Stimulated activated CD4-positive, alpha-beta T cell treated with anti-CD3 and anti-CD28 coated beads, Interleukin-4, amount 100 ng/mL, for 24 hours (primary cell): ENCODE results near the gene SLMAP.

Experiments
- DNase-seq: peaks from one replicate; pipeline ENCODE4 v3.0.0-alpha.2; 2020

SLMAP gene

DNA sequence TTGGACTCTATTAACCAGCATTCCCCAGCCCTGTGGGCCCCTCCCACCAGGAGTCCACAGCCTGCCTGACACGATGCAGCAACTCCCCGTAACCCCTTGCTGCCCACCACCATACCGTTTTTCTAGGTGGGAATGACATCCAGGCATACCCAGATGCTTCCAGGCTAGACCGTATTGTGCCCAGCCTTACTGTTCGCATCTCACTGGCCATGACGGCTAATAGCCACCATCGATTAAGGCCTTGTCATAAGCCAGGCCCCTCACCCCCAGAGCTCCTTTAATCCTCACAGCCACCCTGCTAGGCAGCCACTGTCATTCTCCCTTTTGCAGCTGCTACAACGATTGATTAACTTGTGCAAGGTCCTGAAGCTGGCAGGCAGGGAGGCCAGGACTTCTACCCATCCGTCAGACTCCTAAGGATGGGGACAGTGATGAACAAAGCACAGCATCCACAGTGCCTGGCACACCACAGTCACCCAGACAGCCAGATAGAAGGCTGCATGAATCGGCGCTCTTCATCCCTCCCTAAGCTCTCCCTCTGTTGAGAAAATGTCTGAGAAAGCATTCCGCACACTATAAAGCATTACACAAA is 192.1 kb downstream of the SLMAP start:
- DNase-seq, result no peak

DNA sequence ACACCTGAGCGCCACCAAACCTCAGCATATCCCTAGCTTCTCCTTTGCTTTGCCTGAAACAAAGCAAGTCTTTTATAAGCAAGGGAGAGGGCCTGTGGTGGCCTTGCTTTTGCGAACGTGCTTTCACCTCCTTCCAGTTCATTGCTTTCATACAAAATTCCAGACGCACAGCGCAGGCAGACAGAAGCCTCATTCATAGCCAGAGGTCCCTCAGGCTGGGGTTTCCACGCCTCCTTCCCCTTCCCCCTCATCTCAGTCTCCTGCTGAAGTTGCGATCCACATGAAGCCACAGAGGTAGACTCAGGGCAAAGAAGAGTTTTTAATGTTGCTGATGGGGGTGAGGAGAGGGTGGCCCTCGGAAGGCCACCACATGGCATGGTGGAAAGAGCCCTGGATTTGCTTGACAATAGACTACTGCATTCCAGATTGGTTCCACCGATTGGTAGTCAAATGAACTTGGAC is 192.7 kb downstream of the SLMAP start:
- no peak for DNase-seq

DNA sequence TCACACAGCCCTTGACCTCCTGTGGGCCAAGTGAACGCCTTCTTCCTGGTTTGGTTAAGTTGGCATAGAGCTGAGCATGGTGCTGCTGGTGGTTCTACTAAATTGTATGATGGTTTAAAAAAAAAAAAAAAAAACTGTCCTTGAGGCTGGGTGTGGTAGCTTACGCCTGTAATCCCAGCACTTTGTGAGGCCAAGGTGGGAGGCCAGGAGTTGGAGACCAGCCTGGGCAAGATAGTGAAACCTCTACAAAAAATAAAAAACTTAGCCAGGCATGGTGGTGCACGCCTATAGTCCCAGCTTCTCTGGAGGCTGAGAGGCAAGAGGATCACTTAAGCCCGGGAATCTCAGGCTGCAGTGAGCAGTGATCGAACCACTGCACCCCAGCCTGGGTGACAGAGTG is 193.2 kb downstream of the SLMAP start:
- DNase-seq, result no peak

DNA sequence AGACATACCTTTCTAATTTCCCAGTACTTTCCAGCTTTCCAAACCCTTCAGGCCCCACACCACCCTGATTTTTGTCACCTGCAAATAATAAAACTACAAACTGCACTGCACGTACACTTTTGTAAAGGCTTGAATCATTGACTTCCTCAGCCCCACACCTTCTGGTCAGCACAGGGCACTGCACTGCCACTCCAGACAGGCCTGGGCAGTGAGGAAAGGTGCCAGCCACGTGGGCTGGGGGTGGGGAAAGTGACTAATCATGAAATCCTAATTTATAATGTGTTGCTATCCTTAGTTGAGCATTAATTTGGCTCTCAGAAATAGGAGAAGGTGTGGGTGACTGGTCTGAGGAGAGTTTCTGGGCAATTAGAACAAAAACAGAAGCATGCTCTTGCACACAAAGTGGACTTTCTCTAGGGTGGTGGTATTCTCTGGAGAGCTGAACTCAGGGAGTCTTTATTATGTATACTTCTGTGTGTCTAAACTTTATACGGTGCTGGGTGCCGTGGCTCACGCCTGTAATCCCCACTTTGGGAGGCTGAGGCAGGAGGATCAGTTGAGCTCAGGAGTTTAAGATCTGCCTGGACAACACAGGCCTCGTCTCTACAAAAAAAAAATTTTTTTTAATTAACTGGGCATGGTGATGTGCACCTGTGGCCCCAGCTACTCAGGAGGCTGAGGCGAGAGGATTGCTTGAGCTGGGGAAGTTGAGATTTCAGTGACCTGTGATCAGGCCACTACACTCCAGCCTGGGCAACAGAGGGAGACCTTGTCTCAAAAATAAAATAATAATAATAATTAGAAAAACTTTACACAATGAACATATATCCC is 193.9 kb downstream of the SLMAP start:
- DNase-seq, result no peak

DNA sequence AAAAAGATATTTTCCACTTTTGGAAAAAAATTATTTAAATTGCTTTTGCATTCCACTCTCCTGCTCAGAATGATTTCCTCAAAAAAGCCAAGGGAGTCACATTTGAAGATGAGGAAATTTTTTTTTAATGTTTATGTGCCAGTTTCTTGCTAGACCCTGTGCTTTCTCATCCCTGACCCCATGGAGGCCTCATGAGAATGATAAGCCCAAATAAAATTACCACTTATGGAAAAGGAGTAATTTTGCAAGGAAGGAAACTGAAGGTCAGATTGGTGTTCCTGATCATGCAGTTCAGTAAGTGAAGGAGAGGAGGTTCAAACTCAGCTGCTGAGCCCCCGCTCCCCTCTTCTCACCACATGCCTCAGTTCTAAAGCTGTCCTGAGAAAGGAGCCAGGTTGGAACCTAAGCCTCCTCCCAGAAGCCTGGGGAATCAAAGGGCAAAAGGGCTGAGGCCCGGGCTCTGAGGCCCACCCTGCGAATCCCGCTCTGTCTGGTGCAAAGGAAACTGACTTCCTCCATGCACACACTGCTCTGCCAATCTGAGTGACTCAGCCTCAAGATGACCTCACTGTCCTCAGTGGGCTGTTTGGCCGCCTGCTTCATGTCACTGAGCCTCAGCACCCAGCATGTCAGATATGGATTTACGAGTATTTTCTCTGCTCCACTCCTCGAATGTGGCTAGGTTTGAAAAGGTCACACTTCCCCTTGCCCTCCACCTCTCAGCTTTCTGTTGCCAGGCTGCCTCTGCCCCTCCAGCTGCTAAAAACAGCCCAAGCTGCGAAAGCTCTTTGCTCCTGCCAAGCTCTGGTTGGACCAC is 195.2 kb downstream of the SLMAP start:
- no peak for DNase-seq

DNA sequence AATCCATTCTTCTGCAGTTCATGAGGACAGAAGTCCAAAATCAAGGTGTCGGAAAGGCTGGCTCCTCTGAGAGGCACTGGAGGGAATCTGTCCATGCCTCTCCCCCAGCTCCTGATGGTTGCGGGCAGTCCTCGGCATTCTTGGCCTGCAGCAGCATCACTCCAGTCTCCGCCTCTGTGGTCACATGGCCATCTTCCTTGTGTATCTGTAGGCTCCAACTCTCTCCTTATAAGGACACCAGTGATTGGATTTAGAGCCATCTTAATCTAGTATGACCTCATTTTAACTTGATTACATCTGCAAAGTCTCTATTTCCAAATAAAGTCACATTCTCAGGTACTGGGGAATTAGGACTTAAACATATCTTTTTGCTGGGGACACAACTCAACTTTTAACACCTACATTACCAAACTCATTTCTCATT is 196.1 kb downstream of the SLMAP start:
- DNase-seq, result no peak

DNA sequence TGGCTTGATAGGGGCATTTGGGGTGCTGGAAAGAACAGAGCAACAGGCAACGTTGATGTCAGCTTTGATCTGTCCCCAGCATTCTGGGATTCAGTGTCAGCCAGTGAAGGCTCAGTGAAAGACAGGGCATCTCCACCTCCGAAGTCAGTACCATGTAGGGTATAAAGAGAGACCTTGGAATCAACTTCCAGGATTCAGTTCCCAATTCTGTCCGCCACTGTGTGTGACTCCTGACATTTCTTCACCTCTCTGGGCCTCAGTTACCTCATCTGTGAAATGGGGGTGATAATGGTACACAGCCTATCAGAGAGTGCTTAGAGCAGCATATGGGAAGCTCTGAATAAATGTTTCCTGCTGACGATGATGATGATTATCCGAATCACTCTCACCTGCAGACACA is 196.5 kb downstream of the SLMAP start:
- DNase-seq, result no peak

DNA sequence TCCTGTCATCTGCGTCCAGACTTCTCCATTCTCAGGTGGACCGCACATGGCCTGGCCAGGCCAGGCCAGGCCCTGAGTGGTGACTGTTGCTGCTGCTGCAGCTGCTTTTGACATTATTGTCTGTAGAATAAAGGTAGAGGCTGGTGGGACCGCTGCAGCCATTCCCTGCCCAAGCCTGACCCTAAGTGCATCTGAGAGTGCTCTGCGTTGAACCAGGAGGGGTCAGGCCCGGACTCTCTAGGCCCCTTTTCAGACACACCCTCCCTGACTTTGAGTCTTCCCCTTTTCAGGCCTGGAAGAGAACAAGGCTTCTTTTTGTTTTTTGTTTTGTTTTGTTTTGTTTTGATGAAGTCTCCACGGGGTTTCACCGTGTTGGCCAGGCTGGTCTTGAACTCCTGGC is 197.5 kb downstream of the SLMAP start:
- no peak for DNase-seq

DNA sequence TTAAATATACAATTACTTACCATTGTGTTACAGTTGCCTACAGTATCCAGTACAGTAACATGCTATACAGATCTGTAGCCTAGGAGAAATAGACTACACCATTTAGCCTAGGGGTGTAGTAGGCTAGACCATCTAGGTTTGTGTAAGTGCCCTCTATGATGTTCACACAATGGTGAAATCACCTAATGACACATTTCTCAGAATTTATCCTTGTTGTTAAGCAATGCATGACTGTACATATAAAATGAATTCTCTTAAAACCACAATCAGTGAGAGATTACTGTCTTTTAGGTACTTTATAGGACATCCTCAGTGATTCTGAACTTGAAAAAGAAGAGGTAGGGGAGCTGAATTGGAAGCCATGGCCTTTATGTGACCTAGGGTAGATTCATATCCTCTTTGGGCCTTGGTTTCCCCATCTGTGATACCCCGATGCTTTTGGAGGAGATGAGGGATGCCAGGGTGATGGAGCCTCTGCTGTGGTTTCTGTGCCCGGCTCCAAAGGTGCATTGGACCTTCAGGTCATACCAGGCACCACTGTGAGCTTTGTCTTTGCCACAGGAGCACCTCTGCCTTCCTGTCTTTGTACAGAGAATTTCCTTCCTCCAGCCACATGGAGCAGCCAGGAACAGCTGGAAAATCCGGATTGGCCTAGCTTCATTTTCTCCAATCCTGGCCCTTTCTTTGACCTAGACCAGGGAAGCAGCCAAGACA is 200.2 kb downstream of the SLMAP start:
- DNase-seq, result no peak

DNA sequence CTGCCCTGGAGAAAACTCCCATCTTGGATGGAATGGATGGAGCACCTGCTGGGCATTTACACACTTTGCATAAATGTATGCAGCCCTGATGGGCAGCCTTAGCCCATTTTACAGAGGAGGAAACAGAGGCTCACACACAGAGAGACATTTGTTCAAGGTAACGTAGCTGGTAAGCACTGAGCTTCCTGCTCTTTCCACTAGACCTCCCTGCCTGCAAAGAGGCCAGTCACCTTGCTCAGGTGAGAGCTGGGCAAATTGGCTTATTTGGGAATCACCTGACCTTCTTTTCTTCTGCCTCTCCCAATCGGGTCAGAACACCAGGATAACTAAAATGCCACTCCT is 200.7 kb downstream of the SLMAP start:
- no peak for DNase-seq

DNA sequence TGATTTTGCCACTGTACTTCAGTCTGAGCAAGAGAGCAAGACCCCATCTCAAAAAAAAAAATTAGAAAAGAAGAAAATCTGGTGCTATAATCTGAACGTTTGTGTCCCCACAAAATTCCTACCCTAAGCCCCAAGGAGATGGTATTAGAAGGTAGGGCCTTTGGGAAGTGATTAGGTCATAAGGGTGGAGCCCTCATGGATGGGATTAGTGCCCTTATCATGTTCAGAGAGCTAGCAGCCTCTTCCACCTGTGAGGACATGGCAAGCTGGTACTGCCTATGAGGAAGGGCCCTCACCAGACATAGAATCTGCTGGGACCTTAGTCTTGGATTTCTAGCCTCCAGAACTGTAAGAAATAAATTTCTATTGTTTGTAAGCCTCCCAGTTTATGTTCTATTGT is 201.7 kb downstream of the SLMAP start:
- DNase-seq, result no peak

DNA sequence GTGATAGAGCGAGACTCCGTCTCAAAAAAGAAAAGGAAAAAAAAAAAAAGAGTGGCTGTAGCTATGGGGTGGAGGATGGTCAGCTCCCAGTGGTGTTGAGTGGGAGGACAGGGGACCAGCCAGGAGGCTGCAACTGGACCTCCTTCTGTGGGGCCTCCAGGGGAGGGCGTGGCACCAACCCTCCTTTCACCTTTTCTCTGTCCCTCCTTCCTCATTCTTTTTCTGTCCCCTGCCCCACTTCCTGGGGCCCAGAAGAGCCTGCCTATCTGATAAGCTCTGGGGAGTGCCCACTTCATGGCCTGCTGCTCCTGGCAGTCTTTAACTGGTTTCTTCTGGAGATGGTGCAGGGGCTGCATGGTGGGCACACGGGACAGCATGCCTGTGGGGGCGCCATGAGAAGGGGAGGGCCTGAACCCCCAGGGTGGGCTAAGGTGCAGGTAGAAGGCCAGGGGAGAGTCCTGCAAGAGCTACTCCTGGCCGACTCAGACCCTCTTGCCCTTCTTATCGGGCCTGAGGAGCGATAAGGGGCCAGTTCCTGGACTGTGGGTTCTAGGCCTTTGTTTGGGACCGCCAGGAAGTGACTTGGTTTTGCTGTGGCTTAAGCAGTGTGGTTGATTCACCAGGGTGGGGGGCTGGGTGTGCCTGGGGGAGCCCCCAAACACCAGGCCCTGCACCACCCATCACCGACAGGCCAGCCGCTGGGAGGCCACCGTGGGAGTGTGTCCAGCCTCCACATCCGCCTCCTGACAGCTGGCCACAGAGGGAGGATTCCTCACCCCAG is 202.7 kb downstream of the SLMAP start:
- DNase-seq, result no peak

DNA sequence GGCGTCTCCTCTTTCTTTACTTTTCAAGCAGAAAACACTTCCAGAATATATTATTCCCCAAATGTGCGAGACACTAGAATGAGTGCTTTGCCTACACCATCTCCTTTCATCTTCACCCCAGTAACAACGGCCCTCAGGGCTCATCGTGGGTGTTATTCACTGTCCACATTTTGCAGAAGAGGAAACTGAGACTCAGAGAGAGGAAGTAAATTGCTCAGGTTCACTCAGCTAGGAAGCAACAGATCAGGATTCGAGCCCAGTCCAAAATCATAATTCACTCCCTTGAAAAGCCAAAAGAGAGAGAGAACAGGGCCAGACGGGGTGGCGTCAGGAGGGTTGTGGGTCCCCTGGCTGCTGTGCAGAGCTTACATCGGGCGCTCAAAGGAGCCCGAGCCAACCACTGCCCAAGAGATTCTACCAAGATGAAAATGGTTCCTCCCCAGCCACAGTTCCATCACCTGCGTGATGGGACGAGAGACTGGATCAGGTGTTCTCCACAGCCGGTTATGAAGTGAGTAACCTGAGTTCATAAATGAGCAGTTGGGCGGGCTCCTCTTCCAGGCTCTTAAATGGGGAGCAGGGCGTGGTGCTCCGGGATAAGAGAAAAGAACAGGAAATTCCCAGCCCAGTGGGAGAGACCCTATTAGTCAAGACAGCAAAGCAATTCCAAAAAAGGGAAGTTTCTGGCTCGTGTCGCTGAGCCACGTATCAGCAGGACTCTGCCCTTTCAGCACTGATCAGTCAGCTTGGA is 203.5 kb downstream of the SLMAP start:
- no peak for DNase-seq

DNA sequence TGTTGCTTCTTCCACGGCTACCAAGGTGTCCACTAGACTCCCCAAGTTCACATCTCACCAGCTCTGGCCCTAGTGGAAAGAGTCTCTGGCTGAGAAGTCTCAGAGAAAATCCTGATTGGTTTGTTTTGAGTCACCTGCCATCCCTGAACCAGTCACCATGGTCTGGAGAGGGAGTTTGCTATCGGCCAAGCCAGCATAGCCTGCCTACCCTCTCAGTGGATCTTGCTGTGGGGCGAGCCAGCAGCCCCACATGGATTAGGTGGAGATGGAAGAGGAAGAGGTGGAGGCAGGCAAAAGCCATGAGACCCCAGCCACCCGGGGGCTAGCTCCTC is 204.0 kb downstream of the SLMAP start:
- DNase-seq, result no peak

DNA sequence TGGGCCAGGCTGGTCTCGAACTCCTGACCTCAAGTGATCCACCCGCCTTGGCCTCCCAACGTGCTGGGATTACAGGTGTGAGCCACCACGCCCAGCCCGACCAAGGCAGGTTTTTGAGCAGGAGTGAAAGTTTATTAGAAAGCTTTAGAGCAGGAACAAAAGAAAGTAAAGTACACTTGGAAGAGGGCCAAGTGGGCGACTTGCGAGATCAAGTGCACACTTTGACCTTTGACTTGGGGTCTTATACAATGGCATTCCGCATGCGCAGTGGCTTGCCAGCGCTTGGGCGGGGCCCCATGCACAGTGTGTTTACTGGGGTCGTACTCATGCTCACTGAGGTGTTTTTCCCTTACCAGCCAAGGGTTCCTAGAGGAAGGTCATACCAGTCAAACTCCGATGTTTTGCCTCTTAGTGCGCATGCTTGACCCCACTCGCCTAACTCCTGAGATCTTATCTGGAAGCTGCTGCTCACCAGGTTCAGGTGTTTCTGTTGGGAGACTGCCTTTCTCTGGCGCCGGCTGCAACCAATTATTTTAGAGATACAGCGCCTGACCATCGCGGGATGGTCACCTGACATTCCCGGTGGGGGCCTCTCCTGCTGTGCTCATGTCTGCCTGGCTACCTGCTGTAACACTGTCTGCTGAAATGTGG is 205.2 kb downstream of the SLMAP start:
- no peak for DNase-seq

DNA sequence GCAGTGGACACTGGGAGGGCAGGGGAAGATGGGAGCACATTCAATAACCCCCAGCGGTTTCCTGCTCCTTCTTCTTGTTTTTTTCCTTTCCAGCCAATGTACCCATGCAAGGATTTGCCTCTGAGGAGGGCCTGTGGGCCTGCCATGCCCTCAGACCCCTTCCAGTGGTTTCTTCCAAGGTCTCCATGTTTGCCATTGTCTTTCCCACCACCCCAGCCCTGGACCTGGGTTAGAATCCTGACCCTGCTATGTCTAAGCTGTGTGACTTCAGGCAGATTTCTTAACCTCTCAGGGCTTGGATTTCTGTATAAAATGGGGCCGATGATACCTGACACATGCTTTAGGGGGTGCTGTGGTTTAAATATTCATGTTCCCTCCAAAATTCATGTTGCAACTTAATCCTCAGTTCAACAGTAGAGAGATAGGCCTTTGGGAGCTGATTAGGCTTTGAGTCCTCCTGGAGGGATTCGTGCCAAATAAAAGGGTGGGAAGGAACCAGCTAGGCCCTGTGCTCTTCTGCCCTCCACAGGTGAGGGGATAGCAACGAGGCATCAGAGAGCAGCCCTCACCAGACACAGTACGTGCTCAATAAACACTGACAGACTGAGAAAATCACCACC is 205.8 kb downstream of the SLMAP start:
- no peak for DNase-seq

DNA sequence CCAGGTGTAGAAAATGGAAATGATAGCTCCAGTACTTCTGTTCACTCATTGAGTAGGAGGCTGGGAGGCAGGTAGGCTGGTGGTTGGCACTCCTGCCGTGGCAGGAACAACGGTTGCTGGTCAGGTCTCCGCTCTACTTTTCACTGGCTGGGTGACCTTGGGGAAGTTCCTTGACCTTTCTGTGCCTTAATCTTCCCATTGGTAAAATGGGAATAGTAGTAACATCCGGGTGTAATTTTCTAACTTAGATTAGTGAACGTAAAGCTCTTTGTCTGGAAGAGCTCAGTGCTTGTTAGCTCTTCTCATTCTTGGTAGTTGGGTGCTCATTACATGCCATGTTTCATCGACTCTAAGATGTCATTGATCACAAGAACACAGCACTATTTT is 206.3 kb downstream of the SLMAP start:
- DNase-seq, result no peak

DNA sequence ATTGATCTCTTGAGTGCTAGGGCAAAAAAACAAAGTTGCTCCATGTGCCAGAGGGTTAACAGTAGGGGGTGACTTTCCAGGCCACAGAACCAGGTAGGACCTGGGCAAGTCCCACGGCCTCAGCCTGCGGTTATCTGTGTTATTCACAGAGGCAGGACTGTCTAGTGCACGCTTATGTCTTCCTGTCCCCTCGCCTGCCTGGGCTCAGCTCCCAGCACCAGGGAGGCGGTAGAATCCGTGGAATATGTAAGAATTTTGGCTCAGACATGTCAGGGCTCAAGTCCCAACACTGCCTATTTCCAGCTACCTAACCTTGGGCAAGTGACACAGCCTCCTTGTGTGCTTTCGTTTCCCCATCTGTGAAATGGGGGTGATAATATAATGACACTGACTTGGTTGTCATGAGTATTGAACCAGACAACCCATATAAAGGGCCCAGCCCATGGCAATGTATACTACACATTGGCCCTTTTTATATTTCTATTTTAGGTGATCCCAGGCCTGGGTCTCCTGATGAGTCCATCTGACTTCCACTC is 207.8 kb downstream of the SLMAP start:
- no peak for DNase-seq

DNA sequence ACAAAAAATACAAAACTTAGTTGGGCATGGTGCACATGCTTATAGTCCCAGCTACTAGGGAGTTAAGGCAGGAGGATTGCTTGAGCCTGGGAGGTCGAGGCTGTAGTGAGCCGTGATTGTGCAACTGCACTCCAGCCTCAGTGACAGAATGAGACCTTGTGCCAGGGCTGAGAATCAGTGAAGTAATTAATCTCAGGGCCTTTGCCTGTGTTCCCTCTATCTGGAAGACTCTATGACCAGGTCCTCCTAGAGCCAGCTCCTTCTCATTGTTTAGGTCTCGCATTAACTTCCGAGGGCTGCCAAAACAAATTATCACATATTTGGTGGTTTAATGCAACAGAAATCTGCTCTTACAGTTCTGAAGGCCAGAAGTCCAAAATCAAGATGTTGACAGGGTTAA is 210.7 kb downstream of the SLMAP start:
- no peak for DNase-seq

DNA sequence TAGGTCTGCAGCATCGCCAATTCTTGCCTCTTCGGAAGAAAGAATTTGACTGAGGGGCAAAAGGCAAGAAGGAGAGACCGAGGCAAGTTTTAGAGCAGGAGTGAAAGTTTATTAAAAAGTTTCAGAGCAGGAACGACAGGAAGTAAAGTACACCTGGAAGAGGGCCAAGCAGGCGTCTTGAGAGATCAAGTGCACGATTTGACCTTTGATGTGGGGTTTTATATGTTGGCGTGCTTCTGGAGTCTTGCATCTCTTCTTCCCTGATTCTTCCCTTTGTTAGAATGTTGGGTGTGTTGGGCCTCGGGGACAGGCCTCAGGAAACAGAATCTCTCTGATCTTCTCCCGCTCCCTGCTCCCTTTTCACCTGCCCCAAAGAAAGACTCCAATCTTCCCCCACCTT is 211.5 kb downstream of the SLMAP start:
- DNase-seq, result no peak

DNA sequence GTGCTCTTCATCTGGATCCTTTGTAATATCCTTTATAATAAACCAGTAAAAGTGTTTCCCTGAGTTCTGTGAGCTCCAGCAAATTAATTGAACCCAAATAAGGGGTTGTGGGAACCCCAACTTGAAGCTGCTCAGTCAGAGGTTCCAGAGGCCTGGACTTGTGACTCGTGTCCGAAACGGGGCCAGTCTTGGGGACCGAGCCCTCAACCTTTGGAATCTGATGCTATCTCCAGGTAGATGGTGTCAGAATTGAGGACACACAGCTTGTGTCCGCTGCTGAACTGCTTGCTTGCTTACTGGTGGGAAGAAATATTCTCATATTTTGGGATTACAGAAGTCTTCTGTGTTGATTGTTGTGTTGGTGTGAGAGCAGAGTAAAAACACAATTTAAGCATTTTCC is 212.4 kb downstream of the SLMAP start:
- no peak for DNase-seq
